ENCODE data around the gene PFN3.

The PFN3 gene

DNA sequence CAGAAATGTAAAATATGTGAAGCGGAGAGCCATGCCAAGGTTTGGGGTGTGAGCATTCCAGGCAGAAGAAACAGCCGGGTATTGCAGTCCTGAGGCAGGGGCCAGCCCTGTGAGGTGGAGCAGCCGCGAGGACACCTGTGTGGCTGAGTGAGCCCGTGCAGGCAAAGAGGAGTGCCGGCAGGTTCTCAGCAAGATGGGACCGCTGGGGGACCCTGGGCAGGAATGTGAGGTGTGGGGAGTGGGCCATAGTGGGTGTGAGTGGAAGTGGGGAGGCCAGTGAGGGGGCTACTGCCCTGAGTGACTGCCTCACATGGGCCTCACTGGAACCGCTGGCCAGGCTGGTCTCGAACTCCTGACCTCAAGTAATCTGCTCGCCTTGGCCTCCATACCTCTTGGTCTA lies 38.0 kb upstream of the PFN3 start:
- Histone ChIP-seq H3K4me3 (replicated peaks; ENCODE audit: insufficient read depth, low read length) (no peak overlapping the region), H3K27ac (replicated peaks) (no peak overlapping the region), H3K27me3 (ENCODE audit: insufficient read depth, poor library complexity, severe bottlenecking) (no peaks in the 10 kb centered on the region)
- TF ChIP-seq POLR2AphosphoS5 (IDR thresholded peaks at IDR 0.05; ENCODE audit: low read depth): peak; percentile 80
- TF ChIP-seq GABPA (IDR thresholded peaks at IDR 0.05; ENCODE audit: low read depth): no peak
- peak in 1 of 2 experiments; percentile 1 for DNase-seq (ENCODE audit: low read depth in 1 of 2, low spot score in 1 of 2)

DNA sequence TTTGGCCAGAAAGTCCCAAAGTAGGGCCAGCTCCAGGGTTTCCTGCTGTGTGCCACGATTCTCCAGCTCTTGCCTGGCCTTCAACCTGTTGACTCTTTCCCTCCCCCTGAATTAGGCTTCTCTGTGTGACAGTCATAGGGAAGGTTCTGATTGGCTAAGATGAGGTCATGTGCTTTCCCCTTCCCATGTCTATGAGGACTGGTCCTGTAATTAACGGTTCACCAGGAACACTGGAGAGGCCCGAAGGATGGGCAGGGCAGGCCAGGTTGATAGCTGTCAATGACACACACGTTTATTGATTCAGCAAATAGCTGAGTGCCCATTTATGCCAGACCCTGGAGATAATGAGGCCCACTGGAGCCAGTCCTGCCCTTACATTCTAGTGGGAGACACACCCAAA lies 37.2 kb upstream of the PFN3 start:
- DNase-seq (ENCODE audit: low read depth in 1 of 2, low spot score in 1 of 2): peak in 1 of 2 experiments; percentile 55
- no peak overlapping the region for H3K4me3 ChIP-seq (replicated peaks; ENCODE audit: insufficient read depth, low read length)
- no peak for TF ChIP-seq POLR2AphosphoS5 (IDR thresholded peaks at IDR 0.05; ENCODE audit: low read depth)
- no peak for TF ChIP-seq SPI1 (IDR thresholded peaks at IDR 0.05; ENCODE audit: borderline replicate concordance, low read depth)
- H3K27me3 ChIP-seq (ENCODE audit: insufficient read depth, poor library complexity, severe bottlenecking): no peaks in the 10 kb centered on the region
- no peak overlapping the region for H3K27ac ChIP-seq (replicated peaks)

GRCh38 chr5:177435847-177436536 lies 35.5 kb upstream of the PFN3 start:
- Histone ChIP-seq H3K4me3 (replicated peaks; ENCODE audit: insufficient read depth, low read length) (no peak overlapping the region), H3K27ac (replicated peaks) (no peak overlapping the region), H3K27me3 (ENCODE audit: insufficient read depth, poor library complexity, severe bottlenecking) (no peaks in the 10 kb centered on the region)
- TF ChIP-seq CTCF (IDR thresholded peaks at IDR 0.05; ENCODE audit: insufficient read depth, low read length) (no peak), POLR2AphosphoS5 (IDR thresholded peaks at IDR 0.05; ENCODE audit: low read depth) (peak; percentile 64)
- peak in 1 of 2 experiments; percentile 38 for DNase-seq (ENCODE audit: low read depth in 1 of 2, low spot score in 1 of 2)

DNA sequence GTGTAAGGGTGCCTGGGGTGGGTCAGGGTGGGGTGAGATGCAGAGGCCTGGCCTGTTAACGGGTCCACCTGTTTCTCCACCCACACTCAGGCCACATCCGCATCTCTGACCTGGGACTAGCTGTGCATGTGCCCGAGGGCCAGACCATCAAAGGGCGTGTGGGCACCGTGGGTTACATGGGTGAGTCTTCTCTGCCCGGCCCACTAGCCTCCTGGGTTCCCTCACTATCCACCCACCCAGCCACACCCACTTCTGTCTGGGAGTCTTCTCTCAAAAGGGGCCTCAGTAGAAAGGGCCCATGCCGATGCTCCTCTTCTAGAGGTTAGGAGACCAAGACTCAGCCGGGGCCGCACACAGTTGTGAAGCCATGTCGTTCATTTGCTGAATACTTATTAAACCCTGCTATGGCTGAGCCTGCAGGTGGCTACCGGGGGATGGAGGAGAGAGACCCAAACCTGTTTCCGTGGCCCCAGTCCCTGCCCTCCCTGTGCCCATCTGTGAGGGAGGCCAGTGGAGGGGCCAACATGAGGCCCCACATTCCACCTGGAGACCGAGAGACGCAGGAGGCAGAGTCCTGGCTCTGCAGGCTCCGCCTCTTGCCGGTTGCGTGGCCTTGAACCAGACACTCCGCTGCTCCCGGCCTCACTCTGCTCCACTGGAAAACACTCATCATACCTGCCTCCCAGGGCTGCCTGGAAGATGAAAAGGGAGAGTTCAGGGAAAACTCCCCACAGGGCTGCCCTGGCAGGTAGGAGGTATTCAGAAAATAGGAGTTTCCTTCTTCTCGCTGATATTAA lies 34.7 kb upstream of the PFN3 start:
- TF ChIP-seq CTCF (IDR thresholded peaks at IDR 0.05; ENCODE audit: insufficient read depth, low read length) (no peak), REST (IDR thresholded peaks at IDR 0.05; ENCODE audit: insufficient replicate concordance, low read depth) (no peak), SPI1 (IDR thresholded peaks at IDR 0.05; ENCODE audit: borderline replicate concordance, low read depth) (no peak), POLR2AphosphoS5 (IDR thresholded peaks at IDR 0.05; ENCODE audit: low read depth) (no peak), GABPA (IDR thresholded peaks at IDR 0.05; ENCODE audit: low read depth) (no peak)
- Histone ChIP-seq H3K4me3 (replicated peaks; ENCODE audit: insufficient read depth, low read length) (no peak overlapping the region), H3K27me3 (ENCODE audit: insufficient read depth, poor library complexity, severe bottlenecking) (no peaks in the 10 kb centered on the region), H3K27ac (replicated peaks) (no peak overlapping the region)
- peak in 1 of 2 experiments; percentile 31 for DNase-seq (ENCODE audit: low read depth in 1 of 2, low spot score in 1 of 2)

- DNase-seq (ENCODE audit: low read depth in 1 of 2, low spot score in 1 of 2): no peak
- TF ChIP-seq CTCF (IDR thresholded peaks at IDR 0.05; ENCODE audit: insufficient read depth, low read length) (no peak), GABPA (IDR thresholded peaks at IDR 0.05; ENCODE audit: low read depth) (no peak), SPI1 (IDR thresholded peaks at IDR 0.05; ENCODE audit: borderline replicate concordance, low read depth) (no peak), REST (IDR thresholded peaks at IDR 0.05; ENCODE audit: insufficient replicate concordance, low read depth) (no peak), POLR2AphosphoS5 (IDR thresholded peaks at IDR 0.05; ENCODE audit: low read depth) (no peak)
- Histone ChIP-seq H3K4me3 (replicated peaks; ENCODE audit: insufficient read depth, low read length) (no peak overlapping the region), H3K27me3 (ENCODE audit: insufficient read depth, poor library complexity, severe bottlenecking) (no peaks in the 10 kb centered on the region), H3K27ac (replicated peaks) (peak overlapping the region; percentile 20; the same call in 1 of the 2 replicates)
Observed at GRCh38 chr5:177434437-177434836, 34.0 kb upstream of the PFN3 start.
